Measurements from ENCODE around the gene TBC1D14. TPM values are rescaled to one million over a fixed set of nuclear protein-coding genes. Genes with fewer than 3 reads are reported as not detected.

Gene TBC1D14
- total and polyA plus RNA-seq, 2 of the 4 experiments (the other 2 are of a cell fraction): 31.7 to 40.7 TPM

- Histone ChIP-seq H2AK9ac (replicated peaks; ENCODE audit: low read depth, low read length, poor library complexity) (no peak overlapping the region), H2BK120ac (ENCODE audit: low read depth, low read length) (no peak overlapping the region), H3K36me3 (ENCODE audit: control insufficient read depth, insufficient read depth, low read length) (no peaks in the 10 kb centered on the region), H3K9me1 (ENCODE audit: insufficient read depth, low read length) (peaks cover 10% of the 10 kb centered on the region; the same call in 1 of the 2 replicates), H3K4me3 (ENCODE audit: insufficient read depth, low read depth, low read length) (no peak overlapping the region), H4K91ac (ENCODE audit: insufficient read depth, low read depth, low read length) (no peak overlapping the region; the same call in 1 of the 2 replicates), H3K14ac (replicated peaks; ENCODE audit: low read depth, low read length) (no peak overlapping the region), H2BK20ac (ENCODE audit: low read depth, low read length) (no peak overlapping the region), H2AFZ (replicated peaks; ENCODE audit: low read length, poor library complexity) (peak overlapping the region; percentile 47), H3K27me3 (ENCODE audit: control insufficient read depth, insufficient read depth, low read length) (no peaks in the 10 kb centered on the region), H3K27ac (ENCODE audit: insufficient read depth, low read length) (no peak overlapping the region), H3K4me1 (ENCODE audit: control insufficient read depth, insufficient read depth, low read length) (peaks cover 9% of the 10 kb centered on the region), H3K79me1 (ENCODE audit: low read depth in 1 of 2, low read length in 2 of 2) (peaks cover 4 to 22% of the 10 kb centered on the region in 2 experiments; a peak in 3 of 4 replicates), H3K4me2 (ENCODE audit: low read depth, low read length) (no peak overlapping the region), H3K56ac (ENCODE audit: extremely low read depth, insufficient read depth, low read length) (no peak overlapping the region), H2BK5ac (ENCODE audit: low read depth, low read length, poor library complexity, severe bottlenecking) (no peak overlapping the region), H2BK15ac (ENCODE audit: low read depth, low read length) (no peak overlapping the region), H3K9ac (ENCODE audit: low read depth, low read length) (no peak overlapping the region), H4K20me1 (ENCODE audit: insufficient read depth, low read length) (peaks cover 8% of the 10 kb centered on the region; the same call in 1 of the 2 replicates), H4K5ac (ENCODE audit: low read depth, low read length) (no peak overlapping the region), H3K4ac (ENCODE audit: low read depth, low read length) (no peak overlapping the region), H3K18ac (ENCODE audit: low read depth, low read length) (no peak overlapping the region), H3K23ac (ENCODE audit: low read depth, low read length) (no peak overlapping the region), H3K9me3 (ENCODE audit: control insufficient read depth, insufficient read depth, low read length) (no peaks in the 10 kb centered on the region), H2AK5ac (ENCODE audit: low read depth, low read length) (peak overlapping the region; percentile 10; the same call in 1 of the 2 replicates), H4K8ac (ENCODE audit: low read depth in 2 of 2, low read length in 2 of 2) (no peak overlapping the region)
- ChIA-PET POLR2A (ENCODE audit: unreplicated experiment) (no interaction called here), CTCF (no interaction called here)
- no peak for ATAC-seq (ENCODE audit: low read depth)
- peak; percentile 20 for TF ChIP-seq RAD21 (IDR thresholded peaks at IDR 0.05; ENCODE audit: low read length)
- peak; percentile 38; the same call in 1 of the 2 replicates for TF ChIP-seq CTCF (conservative IDR thresholded peaks at IDR 0.05; ENCODE audit: low read depth, low read length)
- no peak for TF ChIP-seq MAFK (IDR thresholded peaks at IDR 0.05; ENCODE audit: low read depth, low read length)
- BruUV-seq (replicated peaks): no TSS peak
- WGBS, 2 experiments (ENCODE audit: extremely low coverage in 2 of 2, insufficient read length in 1 of 2): 40% methylated on average over 11 of the region's 22 CpGs; no CpG with 5 or more reads in 1 of the 2 experiments
- in situ Hi-C loops (cut with MboI; ENCODE audit: low sequenced_read_pairs) (no loop called here), intact Hi-C loops (cut with micrococcal nuclease) (loop anchor here (2.0 kb wide), 1 partner anchor 79 kb away; no protein-coding TSS in a partner anchor), dilution Hi-C loops (cut with HindIII; ENCODE audit: low sequenced_read_pairs, unreplicated experiment) (no loop called here)
- DNase-seq: no peak
These were observed 1.9 kb upstream of the TBC1D14 start for GRCh38 chr4:6907658-6908191.
